Erythroblast (primary cell): ENCODE results near the gene YIPF6.
"Not testable (repeated sequence)": the region's sequence is repeated elsewhere in the genome, so short reads cannot be mapped to it uniquely, and the experiment has no call there.

Experiments used
- DNase-seq, 2 experiments: peaks; one replicate each; lab custom pipeline; 2025; lab: John Stamatoyannopoulos, UW
- GATA1 ChIP-seq: IDR thresholded peaks from 2 replicates; pipeline ENCODE4 v1.6.1; 2011; ENCODE audit warnings: low read depth, mild to moderate bottlenecking, control low read depth, low read length, moderate library complexity
- POLR2A ChIP-seq: IDR thresholded peaks from 2 replicates; pipeline ENCODE4 v1.6.1; 2011; ENCODE audit warnings: mild to moderate bottlenecking, low read length

The YIPF6 gene

GRCh38 chrX:68488657-68489056 lies 10.2 kb upstream of the YIPF6 start:
- no peak for TF ChIP-seq POLR2A
- no peak for TF ChIP-seq GATA1
- no peak for DNase-seq

GRCh38 chrX:68490644-68491043 lies 8.2 kb upstream of the YIPF6 start:
- DNase-seq: peak; percentile 32 to 34
- TF ChIP-seq POLR2A: no peak
- no peak for TF ChIP-seq GATA1

DNA sequence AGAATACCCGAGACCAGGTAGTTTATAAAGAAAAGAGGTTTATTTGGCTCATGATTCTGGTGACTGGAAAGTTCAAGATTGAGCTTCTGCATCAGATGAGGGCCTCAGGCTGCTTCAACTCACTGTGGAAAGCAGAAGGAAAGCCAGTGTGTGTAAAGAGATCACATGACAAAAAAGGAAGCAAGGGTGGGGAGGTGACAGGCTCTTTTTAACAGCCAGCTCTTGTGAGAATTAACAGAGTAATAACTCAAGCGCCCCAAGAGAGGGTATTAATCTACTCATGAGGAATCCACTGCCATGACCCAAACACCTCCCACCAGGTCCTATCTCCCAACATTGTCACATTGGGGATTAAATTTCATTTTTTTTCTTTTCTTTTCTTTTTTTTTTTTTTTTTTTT lies 6.3 kb upstream of the YIPF6 start:
- no peak for DNase-seq
- TF ChIP-seq POLR2A (no peak), GATA1 (no peak)

- DNase-seq: not testable (repeated sequence)
Measured at GRCh38 chrX:68493776-68494175, 5.1 kb upstream of the YIPF6 start.

- DNase-seq: peak; percentile 43 to 65
- no peak for TF ChIP-seq GATA1
- TF ChIP-seq POLR2A: no peak
Measured at GRCh38 chrX:68498044-68498507, 775 bp upstream of the YIPF6 start.

DNA sequence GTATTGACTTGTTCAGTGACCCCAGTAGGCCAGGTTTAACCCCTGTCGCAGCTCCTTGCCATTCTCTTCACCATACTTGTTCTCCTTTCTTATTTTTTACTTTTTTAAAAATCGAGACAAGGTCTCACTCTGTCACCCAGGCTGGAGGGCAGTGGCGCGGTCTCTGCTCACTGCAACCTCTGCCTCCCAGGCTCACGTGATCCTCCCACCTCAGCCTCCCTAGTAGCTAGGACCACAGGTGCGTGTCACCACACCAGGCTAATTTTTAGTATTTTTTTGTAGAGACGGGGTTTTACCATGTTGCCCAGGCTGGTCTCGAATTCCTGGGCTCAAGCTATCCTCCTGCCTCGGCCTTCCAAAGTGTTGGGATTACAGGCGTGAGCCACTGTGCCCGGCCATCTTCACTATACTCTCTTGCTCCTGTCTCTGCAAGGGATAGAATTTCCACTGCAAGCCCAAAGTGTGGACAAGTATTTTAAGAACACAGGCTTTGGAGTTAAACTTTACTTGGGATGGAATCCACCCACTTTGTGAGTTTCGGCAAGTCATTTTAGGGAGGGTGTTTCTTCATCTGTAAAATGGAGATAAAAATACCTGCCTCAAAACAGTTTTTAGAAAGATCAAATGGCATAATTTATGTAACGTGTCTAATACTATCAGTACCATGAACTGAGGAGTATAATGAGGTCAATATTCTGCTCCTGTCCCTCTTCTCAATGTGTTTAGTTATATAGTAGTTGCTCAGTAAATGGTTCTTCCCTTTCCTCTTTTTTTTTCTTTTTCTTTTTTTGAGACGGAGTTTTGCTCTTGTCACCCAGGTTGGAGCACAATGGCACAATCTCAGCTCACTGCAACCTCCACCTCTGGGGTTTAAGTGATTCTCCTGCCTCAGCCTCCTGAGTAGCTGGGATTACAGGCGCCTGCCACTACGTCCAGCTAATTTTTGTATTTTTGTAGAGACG lies 973 bp downstream of the YIPF6 start:
- TF ChIP-seq POLR2A: no peak
- no peak for TF ChIP-seq GATA1
- DNase-seq: peak; percentile 53 to 57

- TF ChIP-seq POLR2A (no peak), GATA1 (no peak)
- peak in 1 of 2 experiments; percentile 13 for DNase-seq
Measured at GRCh38 chrX:68503836-68504636, 5.2 kb downstream of the YIPF6 start.

DNA sequence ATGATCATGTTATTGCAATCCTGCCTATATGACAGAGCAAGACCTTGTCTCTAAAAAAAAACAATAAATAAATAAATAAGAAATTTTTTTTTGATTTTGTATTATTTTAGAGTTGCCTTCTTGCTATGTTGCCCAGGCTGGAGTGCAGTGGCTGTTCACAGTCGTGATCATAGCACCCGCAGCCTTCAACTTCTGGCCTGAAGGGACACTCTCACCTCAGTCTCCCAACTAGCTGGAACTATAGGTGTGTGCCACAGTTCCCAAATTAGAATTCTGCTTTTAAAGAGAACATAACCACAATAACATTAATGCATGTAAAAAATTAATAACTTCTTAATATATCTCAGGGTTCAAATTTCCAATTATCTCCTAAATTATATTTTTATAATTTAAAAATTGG lies 7.8 kb downstream of the YIPF6 start:
- DNase-seq: no peak

GRCh38 chrX:68508799-68509198 lies 9.9 kb downstream of the YIPF6 start:
- DNase-seq: peak; percentile 40 to 63
- no peak for TF ChIP-seq POLR2A
- TF ChIP-seq GATA1: no peak

More for the DNA sequence above, 7.8 kb downstream of the YIPF6 start:
- no peak for TF ChIP-seq GATA1
- no peak for TF ChIP-seq POLR2A

DNA sequence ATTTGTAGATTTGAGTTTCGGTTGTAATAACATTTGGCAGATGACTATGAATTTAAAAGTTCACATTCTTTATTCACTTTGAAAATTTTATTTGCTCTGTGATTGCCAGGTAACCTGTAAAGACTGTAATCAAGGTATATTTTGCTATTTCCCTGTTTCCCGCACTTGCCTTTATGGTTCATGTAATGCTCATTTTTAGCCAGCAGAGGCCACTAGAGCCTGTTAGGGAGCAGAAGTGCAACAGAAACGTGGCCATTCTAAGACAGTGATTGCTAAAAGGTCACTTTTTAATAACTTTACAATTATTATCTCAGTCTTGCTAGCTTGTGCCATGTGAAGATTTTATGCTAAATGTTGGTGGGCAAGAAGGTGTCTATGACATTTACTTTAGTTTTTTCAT lies 12.4 kb downstream of the YIPF6 start:
- TF ChIP-seq GATA1 (no peak), POLR2A (no peak)

GRCh38 chrX:68524680-68525079 lies 25.8 kb downstream of the YIPF6 start:
- not testable (repeated sequence) for DNase-seq

More for the DNA sequence above, 12.4 kb downstream of the YIPF6 start:
- DNase-seq: peak; percentile 41 to 70

- TF ChIP-seq GATA1: no peak
- no peak for DNase-seq
Measured at GRCh38 chrX:68532831-68533533, 34.1 kb downstream of the YIPF6 start.

DNA sequence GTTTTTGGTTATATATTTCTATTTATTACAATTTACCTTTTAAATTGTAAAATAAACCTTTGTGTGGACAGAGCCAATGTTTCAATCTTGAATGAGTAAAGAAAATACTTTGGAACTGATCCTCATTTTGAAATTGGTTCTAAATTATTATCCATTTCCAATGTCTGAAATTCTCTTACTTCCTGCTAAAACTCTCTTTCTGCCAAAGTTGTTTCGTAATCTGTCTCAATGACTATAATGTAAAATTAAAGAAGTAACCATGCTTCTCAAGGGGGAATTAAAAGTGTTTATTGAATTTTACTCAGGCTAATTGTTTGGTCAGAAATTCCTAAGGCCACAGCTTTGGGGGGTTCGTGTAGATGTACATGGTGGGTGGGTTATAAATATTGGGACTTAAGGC lies 34.8 kb downstream of the YIPF6 start:
- no peak for DNase-seq
- no peak for TF ChIP-seq POLR2A
- TF ChIP-seq GATA1: no peak

DNA sequence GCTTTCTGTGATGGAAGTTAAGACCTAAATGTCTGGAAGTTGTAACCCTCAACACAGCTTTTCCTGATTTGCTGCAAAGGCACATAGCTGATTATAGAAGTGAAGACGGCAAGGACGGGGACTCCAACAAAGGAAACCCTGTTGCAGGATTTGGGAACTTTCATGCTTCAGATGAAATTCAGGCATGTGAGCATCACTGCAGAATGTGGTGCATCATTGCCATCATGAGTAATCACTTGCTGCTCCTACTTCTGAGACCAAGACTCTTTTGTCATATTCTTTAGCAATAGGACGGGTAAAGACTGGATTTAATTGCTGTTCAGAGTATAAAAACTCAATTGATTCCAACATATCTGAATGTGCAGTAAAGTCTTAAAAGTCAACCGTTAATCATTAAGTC lies 35.8 kb downstream of the YIPF6 start:
- TF ChIP-seq GATA1: no peak
- no peak for TF ChIP-seq POLR2A
- no peak for DNase-seq
